HEK293 (cell line): ENCODE data around the gene KIF2C.
A peak's percentile ranks its signal among the peaks of the same experiment; 100 is the strongest.

ENCODE experiments used
- CTCF ChIA-PET: fragments of 350-600 bp; formaldehyde crosslinking; extraction: SDS; loops from one replicate; lab custom pipeline; 2021; ENCODE audit warnings: antibody characterized with exemption; lab: Yijun Ruan, JAX
- POLR2A ChIA-PET: fragments of 300-600 bp; formaldehyde crosslinking; extraction: SDS; loops from one replicate; lab custom pipeline; 2020; ENCODE audit warnings: antibody characterized with exemption, inconsistent platforms; lab: Yijun Ruan, JAX
- H3K27ac ChIP-seq: fragments of 200-500 bp; sonication (Bioruptor generic); 2 replicates; pipeline ENCODE4 v1.5.1; 2014; ENCODE audit warnings: low read depth, low read length, control low read depth, inconsistent platforms; ENCODE audit errors: extremely low read depth
- H3K36me3 ChIP-seq, 2 experiments: fragments of 200-500 bp in 1 of 2; sonication (Bioruptor generic) in 1 of 2; 1 replicate in 1 of 2; 2 replicates in 1 of 2; pipeline ENCODE4 v1.5.1; 2014 to 2017; ENCODE audit warnings: inconsistent platforms in 2 of 2, low read length in 2 of 2; ENCODE audit not compliant: control insufficient read depth in 2 of 2, insufficient read depth in 1 of 2
- H3K4me1 ChIP-seq: fragments of 200-500 bp; sonication (Bioruptor generic); 2 replicates; pipeline ENCODE4 v1.5.1; 2014; ENCODE audit warnings: mild to moderate bottlenecking, low read length, inconsistent platforms; ENCODE audit not compliant: control insufficient read depth, insufficient read depth
- H3K4me3 ChIP-seq: 2 replicates; pipeline ENCODE4 v1.5.1; 2011; ENCODE audit warnings: low read depth, mild to moderate bottlenecking, control low read depth, low read length, moderate library complexity
- H3K9me3 ChIP-seq: fragments of 200-500 bp; sonication (Bioruptor generic); 2 replicates; pipeline ENCODE4 v1.5.1; 2014; ENCODE audit warnings: low read depth, low read length, inconsistent platforms; ENCODE audit not compliant: control insufficient read depth, insufficient read depth
- AEBP2 ChIP-seq: fragments of 450-650 bp; formaldehyde crosslinking; IDR thresholded peaks from 2 replicates; pipeline ENCODE4 v1.5.1; 2016; ENCODE audit warnings: missing biosample characterization, missing genetic modification characterization, borderline replicate concordance
- FEZF1 ChIP-seq: fragments of 450-650 bp; formaldehyde crosslinking; IDR thresholded peaks from 2 replicates; pipeline ENCODE4 v1.5.1; 2016; ENCODE audit warnings: missing biosample characterization, missing genetic modification characterization
- GLIS1 ChIP-seq: fragments of 450-650 bp; formaldehyde crosslinking; IDR thresholded peaks from 2 replicates; pipeline ENCODE4 v1.5.1; 2016; ENCODE audit warnings: missing biosample characterization, missing genetic modification characterization
- GLIS2 ChIP-seq: fragments of 450-650 bp; formaldehyde crosslinking; IDR thresholded peaks from 2 replicates; pipeline ENCODE4 v1.5.1; 2016; ENCODE audit warnings: missing biosample characterization, missing genetic modification characterization
- HOXD13 ChIP-seq: sonication (generic); formaldehyde crosslinking; IDR thresholded peaks from 2 replicates; pipeline ENCODE4 v1.8.0; 2022; ENCODE audit warnings: missing genetic modification reagents, borderline replicate concordance
- KLF8 ChIP-seq: fragments of 450-650 bp; formaldehyde crosslinking; IDR thresholded peaks from 2 replicates; pipeline ENCODE4 v1.5.1; 2016; ENCODE audit warnings: missing biosample characterization, missing genetic modification characterization
- OSR2 ChIP-seq: fragments of 450-650 bp; formaldehyde crosslinking; IDR thresholded peaks from 2 replicates; pipeline ENCODE4 v1.5.1; 2016; ENCODE audit warnings: missing biosample characterization, missing genetic modification characterization
- PATZ1 ChIP-seq: fragments of 450-650 bp; formaldehyde crosslinking; IDR thresholded peaks from 2 replicates; pipeline ENCODE4 v1.5.1; 2016; ENCODE audit warnings: missing biosample characterization, missing genetic modification characterization
- TCF7L2 ChIP-seq: IDR thresholded peaks from 2 replicates; pipeline ENCODE4 v1.6.1; 2011; ENCODE audit warnings: low read depth, mild to moderate bottlenecking, inconsistent platforms, low read length, moderate library complexity, borderline replicate concordance
- ZFHX2 ChIP-seq: fragments of 450-650 bp; formaldehyde crosslinking; conservative IDR thresholded peaks from 2 replicates; pipeline ENCODE4 v1.5.1; 2016; ENCODE audit warnings: missing biosample characterization, missing genetic modification characterization
- ZNF121 ChIP-seq: fragments of 450-650 bp; formaldehyde crosslinking; IDR thresholded peaks from 2 replicates; pipeline ENCODE4 v1.5.1; 2016; ENCODE audit warnings: missing biosample characterization, missing genetic modification characterization
- ZNF146 ChIP-seq: fragments of 450-650 bp; formaldehyde crosslinking; IDR thresholded peaks from 2 replicates; pipeline ENCODE4 v1.5.1; 2016; ENCODE audit warnings: missing biosample characterization, missing genetic modification characterization
- ZNF148 ChIP-seq: fragments of 450-650 bp; formaldehyde crosslinking; IDR thresholded peaks from 2 replicates; pipeline ENCODE4 v1.5.0; 2017; ENCODE audit warnings: missing biosample characterization, missing genetic modification characterization, borderline replicate concordance
- ZNF2 ChIP-seq: fragments of 450-650 bp; formaldehyde crosslinking; IDR thresholded peaks from 2 replicates; pipeline ENCODE4 v1.5.1; 2016; ENCODE audit warnings: missing biosample characterization, missing genetic modification characterization
- ZNF211 ChIP-seq: fragments of 450-650 bp; formaldehyde crosslinking; IDR thresholded peaks from 2 replicates; pipeline ENCODE4 v1.5.1; 2016; ENCODE audit warnings: low read depth, missing biosample characterization, missing genetic modification characterization
- ZNF266 ChIP-seq: fragments of 450-650 bp; formaldehyde crosslinking; IDR thresholded peaks from 2 replicates; pipeline ENCODE4 v1.5.1; 2016; ENCODE audit warnings: missing biosample characterization, missing genetic modification characterization, low read depth
- ZNF366 ChIP-seq: fragments of 450-650 bp; formaldehyde crosslinking; conservative IDR thresholded peaks from 2 replicates; pipeline ENCODE4 v1.5.1; 2016; ENCODE audit warnings: missing biosample characterization, missing genetic modification characterization
- ZNF488 ChIP-seq: fragments of 450-650 bp; formaldehyde crosslinking; IDR thresholded peaks from 2 replicates; pipeline ENCODE4 v1.5.1; 2016; ENCODE audit warnings: missing biosample characterization, missing genetic modification characterization
- ZNF560 ChIP-seq: fragments of 450-650 bp; formaldehyde crosslinking; IDR thresholded peaks from 2 replicates; pipeline ENCODE4 v1.5.1; 2017; ENCODE audit warnings: missing biosample characterization, missing genetic modification characterization, borderline replicate concordance
- ZNF658 ChIP-seq: fragments of 450-650 bp; formaldehyde crosslinking; IDR thresholded peaks from 2 replicates; pipeline ENCODE4; 2016; ENCODE audit warnings: missing biosample characterization, missing genetic modification characterization
- ZNF660 ChIP-seq: fragments of 450-650 bp; IDR thresholded peaks from 2 replicates; pipeline ENCODE4 v1.5.1; 2018; ENCODE audit warnings: missing biosample characterization, mild to moderate bottlenecking, missing genetic modification characterization
- ZNF747 ChIP-seq: fragments of 450-650 bp; formaldehyde crosslinking; IDR thresholded peaks from 2 replicates; pipeline ENCODE4 v1.5.1; 2016; ENCODE audit warnings: missing biosample characterization, missing genetic modification characterization
- ZNF768 ChIP-seq: fragments of 450-650 bp; formaldehyde crosslinking; IDR thresholded peaks from 2 replicates; pipeline ENCODE4 v1.5.1; 2018; ENCODE audit warnings: missing biosample characterization, mild to moderate bottlenecking, missing genetic modification characterization

Gene KIF2C

GRCh38 chr1:44776730-44777068 lies 37.1 kb downstream of the KIF2C start (continued):
- TF ChIP-seq OSR2, result no peak
- TF ChIP-seq ZNF658, result no peak
- TF ChIP-seq ZNF560, result no peak
- no peak for TF ChIP-seq ZNF768
- no peak for TF ChIP-seq ZNF211 (tag by site-specific recombination)
- no peak for TF ChIP-seq ZNF660 (tag by site-specific recombination)
- peak; percentile 37; the same call in 1 of the 2 replicates for TF ChIP-seq ZFHX2
- TF ChIP-seq ZNF488 (tag by site-specific recombination), result no peak
- TF ChIP-seq FEZF1 (tag by site-specific recombination), result no peak
- peak; percentile 84 for TF ChIP-seq ZNF121 (tag by site-specific recombination)
- no peak for TF ChIP-seq AEBP2 (tag by site-specific recombination)
- TF ChIP-seq, all 188 proteins: peak for 3

GRCh38 chr1:44777547-44777946 lies 37.9 kb downstream of the KIF2C start:
- H3K4me3 ChIP-seq, result no peak overlapping the region; the same call in 1 of the 2 replicates
- TF ChIP-seq ZNF146 (tag by site-specific recombination) (no peak), KLF8 (no peak), OSR2 (no peak), HOXD13 (no peak), TCF7L2 (no peak), GLIS1 (tag by site-specific recombination) (no peak)
- no peaks in the 10 kb centered on the region for H3K9me3 ChIP-seq
- H3K4me1 ChIP-seq, result no peaks in the 10 kb centered on the region
- peak overlapping the region; percentile 99; the same call in 1 of the 2 replicates for H3K27ac ChIP-seq
- CTCF ChIA-PET, result interaction anchor here (1.0 to 1.3 kb wide), 2 partner anchors 9 to 46 kb away, joined by 5 to 6 read pairs; partner anchors contain the start of gene RNU5D-1
- POLR2A ChIA-PET, result interaction anchor here (0.6 to 1.0 kb wide), 6 partner anchors 15 to 234 kb away, joined by 3 to 5 read pairs (median 3); partner anchors contain the start of gene UROD
- peaks cover 36 to 66% of the 10 kb centered on the region in 2 experiments; a peak in 2 of 3 replicates for H3K36me3 ChIP-seq

GRCh38 chr1:44777969-44778635 lies 38.5 kb downstream of the KIF2C start:
- no peaks in the 10 kb centered on the region for H3K4me1 ChIP-seq
- ChIA-PET POLR2A (interaction anchor here (0.7 to 1.0 kb wide), 5 partner anchors 15 to 234 kb away, joined by 3 to 4 read pairs (median 3); partner anchors contain the start of gene UROD), CTCF (interaction anchor here (1.0 to 1.3 kb wide), 2 partner anchors 9 to 47 kb away, joined by 5 to 6 read pairs; partner anchors contain the start of gene RNU5D-1)
- peak overlapping the region; percentile 99; the same call in 1 of the 2 replicates for H3K27ac ChIP-seq
- TF ChIP-seq GLIS2 (no peak), ZNF747 (no peak), ZNF366 (no peak), PATZ1 (no peak), OSR2 (no peak), ZNF2 (no peak), ZNF266 (tag by site-specific recombination) (no peak), ZNF148 (tag by site-specific recombination) (no peak)
- no peak overlapping the region for H3K4me3 ChIP-seq
- no peaks in the 10 kb centered on the region for H3K9me3 ChIP-seq
- H3K36me3 ChIP-seq, result peaks cover 36 to 66% of the 10 kb centered on the region in 2 experiments; a peak in 2 of 3 replicates
